Measurements from ENCODE around the gene HMGXB4.

DNA sequence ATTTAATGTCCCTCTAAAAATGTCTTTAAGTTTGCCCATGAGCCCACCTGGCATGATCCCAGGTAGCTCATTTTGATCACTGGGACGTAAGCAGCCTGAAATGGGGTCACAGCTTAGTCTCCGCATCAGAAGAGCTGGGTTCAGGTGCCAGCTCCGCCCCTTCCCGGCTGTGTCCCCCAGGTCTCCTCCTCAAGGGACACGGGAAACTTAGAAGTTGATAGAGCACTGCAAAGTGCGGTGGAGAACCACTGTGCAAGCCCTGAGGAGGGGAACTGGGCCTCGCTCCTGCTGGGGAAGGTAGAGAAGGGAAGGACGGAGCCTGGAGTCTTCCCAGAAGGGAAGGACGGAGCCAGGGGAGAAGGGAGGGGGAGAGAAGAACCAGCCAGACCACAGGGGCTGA is 50.1 kb downstream of the HMGXB4 start:
- TF ChIP-seq CTCF (optimal IDR thresholded peaks at IDR 0.05 in 1 of 3, IDR thresholded peaks at IDR 0.05 in 1 of 3, conservative IDR thresholded peaks at IDR 0.05 in 1 of 3; ENCODE audit: extremely low read depth in 1 of 3, insufficient read depth in 2 of 3, low read length in 3 of 3), result no peak
- TF ChIP-seq EZH2 (IDR thresholded peaks at IDR 0.05; ENCODE audit: low read length), result no peak
